NCI-H82 treated with DMSO at 0.1 percent for 48 hours (cell line): ENCODE data around the gene PKMYT1.

ENCODE experiments used
- DNase-seq: peaks from one replicate; lab custom pipeline; 2025; ENCODE audit not compliant: unreplicated experiment; lab: John Stamatoyannopoulos, UW

PKMYT1 gene

GRCh38 chr16:3019594-3020246 lies 39.5 kb upstream of the PKMYT1 start:
- DNase-seq: peak; percentile 49

DNA sequence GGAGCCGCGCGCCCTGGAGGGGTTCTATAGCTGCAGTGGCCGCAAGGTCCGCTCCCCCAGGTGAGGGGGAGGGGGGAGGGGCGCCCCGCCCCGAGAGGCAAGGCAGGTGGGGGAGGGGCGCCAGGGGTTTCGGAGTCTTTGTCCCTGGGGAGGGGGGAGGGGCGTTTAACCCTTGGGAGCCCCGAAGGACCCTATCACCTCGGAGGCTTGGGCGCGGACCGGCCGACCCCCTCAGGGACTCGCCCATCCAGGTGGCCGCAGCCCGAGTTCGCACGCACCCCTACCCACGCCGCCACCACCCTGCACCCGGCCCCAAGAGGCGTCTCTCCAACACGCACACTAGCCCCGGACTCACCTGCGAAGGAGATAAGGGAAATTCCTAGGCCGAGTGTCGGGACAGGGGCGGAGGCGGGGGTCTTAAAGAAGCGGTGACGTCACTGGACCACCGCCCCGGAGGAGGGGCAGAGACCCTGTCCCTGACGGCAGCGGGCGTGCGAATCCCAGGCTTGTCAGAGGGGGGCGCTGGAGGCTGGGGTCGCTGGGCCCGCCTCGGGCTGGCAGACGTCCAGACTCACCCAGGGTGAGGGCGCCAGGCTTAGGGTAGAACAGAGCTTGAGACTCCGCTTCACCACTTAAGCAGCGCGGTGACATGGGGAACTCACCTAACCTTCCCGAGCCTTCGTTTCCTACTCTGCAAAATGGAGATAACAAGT lies 37.7 kb upstream of the PKMYT1 start, which contains the start of gene CLDN6:
TSS of gene CLDN6 (minus strand) at position 390 of the 713 bp plus-strand sequence. CDS start 2,162 bp downstream, outside the sequence.
- peak; percentile 23 for DNase-seq

DNA sequence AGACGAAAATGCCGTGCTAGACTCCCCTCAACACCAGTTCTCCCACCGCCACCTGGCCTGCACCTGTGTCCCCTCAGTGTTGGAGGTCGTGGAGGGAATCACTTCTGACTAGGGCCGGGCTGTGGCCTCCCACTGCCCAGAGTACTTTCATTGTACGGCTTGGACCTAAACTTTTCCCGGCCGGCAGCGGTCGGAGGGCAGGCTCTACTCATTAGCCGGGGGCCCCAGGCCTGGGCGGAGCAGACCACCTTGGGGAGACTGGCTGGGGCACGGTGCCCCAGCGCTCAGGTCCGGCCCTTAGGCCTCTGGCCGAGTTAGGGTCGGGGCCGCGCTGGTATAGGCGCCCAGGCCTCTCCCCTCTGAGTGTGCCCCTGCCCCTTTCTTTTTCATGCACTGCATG lies 37.1 kb upstream of the PKMYT1 start:
- no peak for DNase-seq

GRCh38 chr16:3015865-3016521 lies 35.7 kb upstream of the PKMYT1 start:
- DNase-seq: no peak

DNA sequence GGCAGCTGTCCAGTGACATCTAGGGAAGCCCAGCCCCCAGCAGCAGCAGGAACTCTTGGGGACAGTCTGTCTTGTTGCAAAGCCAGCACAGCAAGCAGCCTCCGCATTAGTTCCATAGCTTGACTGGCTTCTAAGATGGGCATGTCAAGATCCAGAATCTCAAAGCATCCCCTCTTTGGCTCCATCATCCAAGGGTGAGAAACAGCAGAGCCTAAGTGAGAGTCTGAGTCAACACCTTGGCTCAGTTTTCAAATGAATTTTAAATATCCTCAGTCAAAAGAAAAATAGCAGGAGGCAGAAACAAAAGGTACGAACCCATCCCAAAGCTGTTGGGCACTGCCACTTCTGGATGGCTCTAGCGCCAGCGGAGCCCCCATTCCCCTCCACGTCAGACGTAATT lies 34.7 kb upstream of the PKMYT1 start:
- no peak for DNase-seq

GRCh38 chr16:3013998-3014690 lies 33.9 kb upstream of the PKMYT1 start:
- no peak for DNase-seq

- DNase-seq: no peak
Measured at GRCh38 chr16:3013491-3013951, 33.3 kb upstream of the PKMYT1 start.

DNA sequence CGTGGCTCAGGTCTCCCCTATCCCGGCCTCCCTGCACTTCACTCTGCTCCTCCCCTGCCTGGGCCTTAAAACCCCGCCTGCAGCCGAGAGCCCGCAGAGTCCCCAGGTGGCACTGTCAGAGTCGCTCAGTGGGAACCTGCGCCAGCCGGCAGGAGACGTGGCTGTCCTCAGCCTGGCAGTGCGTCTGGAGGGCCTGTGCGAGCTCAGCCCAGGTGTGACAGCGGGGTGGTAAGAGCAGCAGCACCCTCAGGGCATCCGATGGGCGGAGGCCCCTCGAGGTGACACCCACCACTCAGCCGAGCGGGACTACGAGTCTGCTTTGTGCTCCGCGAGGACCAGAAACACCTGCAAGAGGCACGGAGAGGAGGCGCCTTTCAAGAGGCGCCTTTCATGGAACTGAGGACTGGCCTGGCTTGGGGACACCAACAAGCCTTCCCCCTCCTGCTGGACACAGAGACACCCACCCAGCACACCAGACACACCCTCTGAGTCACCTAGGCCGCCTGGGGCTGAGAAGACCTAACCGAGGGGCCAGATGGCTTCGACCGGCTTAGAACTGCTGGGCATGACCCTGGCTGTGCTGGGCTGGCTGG lies 32.7 kb upstream of the PKMYT1 start, which contains the start of gene CLDN9:
TSS of gene CLDN9 (plus strand) at position 96 of the 593 bp plus-strand sequence. CDS start at position 536, 440 bp downstream.
- DNase-seq: no peak

DNA sequence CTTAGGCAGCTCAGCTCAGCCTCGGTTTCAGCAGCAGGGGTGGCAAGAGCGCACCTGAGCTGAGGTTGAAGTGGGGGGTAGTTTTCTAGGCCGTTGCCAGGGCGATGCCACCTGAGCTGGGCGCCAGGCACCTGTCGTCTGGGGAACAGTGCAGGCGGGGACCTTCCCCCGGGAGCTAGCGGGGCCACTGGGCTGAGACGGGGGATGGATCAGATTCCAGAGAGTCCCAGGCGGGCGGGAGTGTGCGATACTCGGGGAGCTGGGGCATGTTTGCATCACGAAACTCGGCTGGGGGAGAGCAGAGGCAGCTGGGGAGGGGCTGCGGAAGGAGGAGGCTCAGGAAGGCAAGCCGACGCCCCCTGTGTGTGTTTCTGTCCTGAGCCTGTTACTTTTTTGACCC lies 32.0 kb upstream of the PKMYT1 start:
- DNase-seq: no peak

DNA sequence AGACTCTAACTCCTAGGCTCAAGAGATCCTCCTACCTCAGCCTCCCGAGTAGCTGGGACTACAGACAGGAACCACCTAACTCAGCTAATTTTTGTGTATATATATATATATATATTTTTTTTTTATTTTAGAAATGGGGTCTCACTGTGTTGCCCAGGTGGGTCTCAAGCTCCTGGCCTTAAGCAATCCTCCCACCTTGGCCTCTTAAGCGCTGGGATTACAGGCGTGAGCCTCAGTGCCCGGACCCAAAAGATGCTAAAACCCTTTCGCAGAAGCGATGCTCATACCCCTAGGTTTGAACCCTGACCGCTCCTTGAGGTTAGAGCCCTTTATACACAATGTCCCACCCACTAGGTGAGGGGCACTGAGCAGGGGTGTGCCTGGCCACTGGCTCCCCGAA lies 30.3 kb upstream of the PKMYT1 start:
- DNase-seq: no peak

DNA sequence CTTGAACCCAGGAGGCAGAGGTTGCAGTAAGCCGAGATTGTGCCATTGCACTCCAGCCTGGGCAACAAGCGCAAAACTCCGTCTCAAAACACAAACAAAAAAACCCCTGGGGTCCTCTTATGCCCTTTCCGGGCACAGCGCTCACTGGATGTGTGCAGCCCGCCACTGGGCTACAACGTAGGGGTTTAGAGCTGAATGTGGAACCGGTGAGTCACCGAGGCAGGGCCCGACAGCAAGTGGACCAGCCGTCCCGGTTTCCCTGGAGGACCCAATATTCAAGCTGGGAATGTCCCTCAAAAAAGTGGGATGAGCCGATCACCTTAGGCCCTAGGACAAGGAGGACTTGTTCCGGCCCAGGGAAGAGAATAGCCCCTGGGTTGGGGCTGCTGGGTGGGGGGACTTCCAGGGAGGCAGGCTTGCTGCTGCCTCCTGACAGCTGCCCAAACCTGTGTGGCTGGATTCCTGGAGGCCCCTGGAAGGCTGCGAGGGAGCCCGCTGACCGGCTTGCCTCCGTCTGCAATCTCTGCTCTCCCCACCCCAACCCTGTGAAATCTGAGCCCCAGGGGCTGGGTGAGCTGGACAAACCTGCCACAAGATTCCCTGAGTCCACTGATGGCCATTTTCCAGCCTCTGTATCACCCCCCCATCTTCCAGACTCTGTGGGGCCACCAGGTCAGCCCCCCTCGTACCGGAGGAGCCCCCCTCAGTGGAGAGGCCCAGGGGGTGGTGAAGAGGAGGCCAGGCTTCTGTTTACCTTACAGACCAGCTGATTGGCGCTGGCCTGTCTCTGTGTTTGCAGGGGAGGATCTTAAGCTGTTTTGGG lies 29.5 kb upstream of the PKMYT1 start:
- no peak for DNase-seq

DNA sequence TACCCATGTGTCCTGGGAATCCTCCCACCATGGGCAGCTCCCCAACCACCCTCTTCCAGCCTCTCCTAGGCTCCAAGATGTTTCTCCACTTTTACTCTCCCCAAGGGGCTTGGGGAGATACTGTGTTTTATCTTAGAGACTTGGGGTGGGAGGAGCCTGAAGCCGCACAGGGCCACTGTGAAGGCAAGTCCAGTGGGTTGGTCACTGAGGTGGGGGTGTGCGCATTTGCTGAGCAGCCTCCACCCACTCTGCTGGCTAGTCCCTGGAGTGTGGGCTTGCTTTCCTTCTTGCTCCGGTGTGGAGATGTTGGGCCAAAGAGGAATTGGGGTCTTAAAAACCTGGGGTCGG lies 28.4 kb upstream of the PKMYT1 start:
- no peak for DNase-seq

DNA sequence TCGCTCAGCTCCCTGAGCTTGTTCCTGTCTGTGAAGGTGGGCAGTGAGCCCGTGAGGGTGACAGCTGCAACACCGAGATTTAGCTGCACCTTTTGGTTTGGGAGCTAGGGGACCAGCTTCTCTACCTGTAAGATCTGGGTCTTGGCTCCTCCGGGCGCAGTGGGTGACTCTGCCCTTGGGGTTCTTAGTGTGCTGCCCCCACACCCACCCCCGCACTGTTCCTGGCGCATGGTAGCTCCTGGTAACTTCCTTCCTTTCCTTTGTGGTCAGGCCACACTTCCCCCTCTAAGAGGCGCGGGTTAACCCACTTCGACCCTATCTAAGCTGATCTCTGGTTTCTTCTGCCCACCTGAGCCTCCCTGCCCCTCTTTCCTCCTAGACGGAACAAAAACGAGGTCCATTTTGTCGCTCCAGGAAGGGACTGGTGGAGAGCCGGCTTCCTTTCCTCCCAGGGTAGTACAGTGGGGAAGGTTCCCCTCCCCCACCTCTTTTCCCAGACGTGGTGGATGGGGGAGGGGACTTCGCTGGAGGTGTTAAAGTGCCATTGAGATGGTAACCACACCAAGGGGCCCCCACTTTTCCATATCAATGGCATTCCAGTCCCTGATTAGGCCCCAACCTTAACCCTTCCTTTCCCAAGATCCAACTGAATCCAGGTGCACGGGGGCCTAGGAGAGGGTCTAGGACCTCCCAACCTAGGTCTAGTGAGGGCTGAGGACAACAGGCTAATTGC lies 27.9 kb upstream of the PKMYT1 start:
- DNase-seq: no peak

DNA sequence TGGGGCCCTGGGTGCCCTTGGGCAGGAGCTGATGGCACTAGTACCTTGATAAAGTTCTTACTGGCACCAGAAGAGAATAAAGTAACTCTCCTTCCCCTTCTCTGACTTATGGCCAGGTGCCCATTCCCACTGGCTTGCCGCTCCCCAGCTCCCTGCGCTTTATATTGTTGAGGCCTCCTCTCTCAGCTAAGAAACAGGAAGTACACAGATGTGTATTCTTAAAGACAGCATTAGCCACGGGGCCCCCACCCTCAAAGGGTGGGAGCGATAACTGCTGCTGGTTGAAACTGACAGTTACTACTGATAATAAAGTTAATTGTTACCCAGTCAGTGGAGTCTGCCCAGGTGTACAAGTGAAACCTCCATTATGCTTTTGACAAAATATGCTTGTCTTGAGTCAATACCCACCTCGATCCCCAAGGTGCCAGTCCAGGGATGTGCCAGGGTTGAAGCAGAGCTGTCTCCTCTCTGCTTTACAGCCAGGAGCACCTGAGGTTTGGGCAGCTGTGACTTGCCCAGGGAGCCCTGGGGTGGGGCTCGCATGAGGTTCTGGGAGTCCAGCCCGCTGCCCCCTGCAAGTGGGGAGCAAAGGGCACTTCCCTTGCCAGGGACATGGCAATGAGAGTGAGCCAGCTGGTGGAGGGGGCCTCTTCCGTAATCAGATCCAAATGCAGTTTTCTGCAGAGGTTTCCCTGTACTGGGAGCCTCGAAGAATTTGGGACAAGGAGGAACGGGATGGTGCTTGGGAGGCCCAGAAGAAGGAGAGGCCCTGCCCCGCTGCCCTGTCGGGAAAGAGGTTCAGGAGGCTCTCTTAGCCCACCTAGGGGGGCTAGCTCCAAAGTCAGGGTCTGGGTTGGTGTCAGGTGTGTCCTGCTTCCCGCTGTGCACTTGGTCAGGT lies 27.1 kb upstream of the PKMYT1 start:
- no peak for DNase-seq

- DNase-seq: no peak
Measured at GRCh38 chr16:3004781-3005284, 24.6 kb upstream of the PKMYT1 start.

DNA sequence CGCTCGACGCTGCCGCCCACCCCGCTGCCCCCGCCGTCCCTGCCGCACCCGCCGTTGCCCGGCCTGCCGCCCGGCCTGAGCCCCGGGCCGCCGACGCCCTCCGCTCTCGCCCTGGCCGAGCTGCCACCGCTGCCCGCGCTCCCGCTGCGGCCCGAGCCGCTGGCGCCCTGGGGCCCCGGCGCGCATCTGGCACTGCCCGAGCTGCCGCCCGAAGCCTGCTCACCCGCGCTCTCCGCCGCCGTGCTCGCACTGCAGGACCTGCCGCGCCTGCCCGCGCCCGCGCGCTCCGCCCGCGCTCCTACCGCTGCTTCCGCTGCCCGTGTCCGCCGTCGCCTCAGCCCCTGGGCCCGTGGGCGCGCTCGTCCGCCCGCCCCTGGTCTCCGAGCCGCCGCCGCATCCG lies 24.1 kb upstream of the PKMYT1 start:
- DNase-seq: no peak

DNA sequence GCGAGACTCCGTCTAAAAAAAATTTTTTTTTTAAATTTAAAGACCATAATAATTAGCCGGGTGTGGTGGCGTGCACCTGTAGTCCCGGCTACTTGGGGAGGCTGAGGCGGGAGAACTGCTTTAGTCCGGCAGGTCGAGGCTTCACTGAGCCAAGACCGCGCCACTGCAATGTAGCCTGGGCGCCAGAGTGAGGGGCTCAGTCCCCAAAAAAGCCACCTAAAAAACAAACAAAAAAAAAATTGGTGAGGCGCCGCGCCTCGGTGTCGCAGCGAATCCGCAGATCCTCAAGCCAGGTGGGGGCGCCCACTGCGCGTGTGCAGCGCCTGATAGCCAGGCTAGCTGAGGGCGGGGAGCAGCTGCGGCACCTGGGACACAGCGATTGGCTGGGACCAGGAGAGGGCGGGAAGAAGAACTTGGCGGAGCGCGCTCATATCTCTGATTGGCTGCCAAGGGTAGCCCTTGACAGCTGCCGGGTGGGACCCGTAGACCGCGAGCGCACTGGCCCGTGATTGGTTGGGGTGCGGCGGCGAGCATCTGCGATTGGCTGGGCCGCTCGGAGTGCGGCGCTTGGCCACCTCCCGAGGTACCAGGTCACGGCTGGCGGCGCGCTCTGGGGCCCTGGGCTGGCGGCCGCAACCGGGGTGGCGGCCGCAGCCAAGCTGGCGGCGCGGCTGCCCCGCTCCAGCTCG lies 23.5 kb upstream of the PKMYT1 start:
- peak; percentile 97 for DNase-seq

DNA sequence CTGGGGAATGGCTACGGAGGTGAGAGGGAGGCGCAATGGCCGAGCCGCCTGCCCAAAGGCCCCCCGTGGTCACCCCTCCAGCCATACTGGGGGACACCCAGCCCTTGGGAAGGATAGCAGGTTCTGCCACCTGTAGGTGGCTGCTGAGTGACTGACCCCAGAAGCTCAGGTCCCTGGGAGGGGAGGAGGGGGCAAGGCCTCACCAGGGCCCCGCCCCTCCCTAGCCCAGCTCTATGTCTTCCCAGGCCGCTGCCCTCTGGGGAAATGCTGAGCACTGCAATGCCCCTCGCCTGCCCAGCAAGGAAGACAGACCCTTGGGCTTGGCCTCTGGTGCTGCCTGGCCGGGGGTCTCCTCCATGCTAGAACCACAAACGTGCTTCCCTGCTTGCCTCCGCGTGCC lies 21.1 kb upstream of the PKMYT1 start:
- no peak for DNase-seq
